OCI-LY7 (cell line): ENCODE measurements around the gene SPAG4. TPM values are rescaled to one million over a fixed set of nuclear protein-coding genes. Genes with fewer than 3 reads are reported as not detected.

ENCODE experiments used
- BruUV-seq: library from RNA; stranded (reverse); fragments of 400-500 nt; replicated peaks from 2 replicates; lab custom pipeline; 2021; lab: Mats Ljungman, UMichigan
- CTCF ChIA-PET: fragments of 300-600 bp; sonication (Branson Sonifier 250); formaldehyde crosslinking; loops from one replicate; lab custom pipeline; 2022; ENCODE audit warnings: antibody characterized with exemption; ENCODE audit not compliant: unreplicated experiment; lab: Charles Lee
- POLR2A ChIA-PET: fragments of 300-600 bp; sonication (Branson Sonifier 250); formaldehyde crosslinking; loops from one replicate; lab custom pipeline; 2022; ENCODE audit warnings: antibody characterized with exemption; lab: Charles Lee
- DNase-seq: peaks from one replicate; pipeline ENCODE4 v3.0.0-alpha.2; 2015; ENCODE audit warnings: low spot score
- H2AFZ ChIP-seq: fragments of 200-600 bp; sonication (generic), shearing (Covaris generic); 2 replicates; pipeline ENCODE4 v1.6.1; 2014; ENCODE audit warnings: mild to moderate bottlenecking, antibody characterized with exemption, low read length, moderate library complexity
- H3K27ac ChIP-seq: fragments of 200-600 bp; sonication (generic); 2 replicates; pipeline ENCODE4 v1.5.1; 2014; ENCODE audit warnings: mixed run types, low read depth, mild to moderate bottlenecking, moderate library complexity, low read length, inconsistent platforms; ENCODE audit not compliant: poor library complexity, severe bottlenecking
- H3K36me3 ChIP-seq: fragments of 200-600 bp; sonication (generic); 2 replicates; pipeline ENCODE4 v1.6.1; 2014; ENCODE audit warnings: mild to moderate bottlenecking, antibody characterized with exemption, low read length, moderate library complexity, mixed read lengths; ENCODE audit not compliant: insufficient read depth
- H3K4me1 ChIP-seq: fragments of 200-600 bp; sonication (generic); 2 replicates; pipeline ENCODE4 v1.5.1; 2014; ENCODE audit warnings: mild to moderate bottlenecking, low read length; ENCODE audit not compliant: insufficient read depth, poor library complexity, severe bottlenecking
- H3K4me2 ChIP-seq: fragments of 200-600 bp; sonication (generic); 2 replicates; pipeline ENCODE4 v1.6.1; 2014; ENCODE audit warnings: mild to moderate bottlenecking, low read length
- H3K4me3 ChIP-seq: fragments of 200-600 bp; sonication (generic); 2 replicates; pipeline ENCODE4 v1.5.1; 2014; ENCODE audit warnings: mild to moderate bottlenecking, low read depth, low read length; ENCODE audit not compliant: poor library complexity, severe bottlenecking
- H3K79me2 ChIP-seq: fragments of 200-600 bp; sonication (generic); 2 replicates; pipeline ENCODE4 v1.6.1; 2016; ENCODE audit warnings: low read depth, mild to moderate bottlenecking, low read length, moderate library complexity, mixed read lengths; ENCODE audit not compliant: insufficient read depth
- H3K9me2 ChIP-seq: fragments of 200-600 bp; sonication (generic); 2 replicates; pipeline ENCODE4 v1.6.1; 2016; ENCODE audit warnings: mild to moderate bottlenecking, low read length, mixed read lengths; ENCODE audit not compliant: insufficient read depth
- H3K9me3 ChIP-seq: fragments of 200-600 bp; sonication (generic); 2 replicates; pipeline ENCODE4 v1.6.1; 2014; ENCODE audit warnings: mild to moderate bottlenecking, mixed run types, low read length, mixed read lengths
- H4K20me1 ChIP-seq: fragments of 200-600 bp; sonication (generic); 2 replicates; pipeline ENCODE4 v1.6.1; 2014; ENCODE audit warnings: mild to moderate bottlenecking, antibody characterized with exemption, low read length, moderate library complexity, mixed read lengths; ENCODE audit not compliant: insufficient read depth
- CTCF ChIP-seq: fragments of 200-600 bp; sonication (generic); conservative IDR thresholded peaks from 2 replicates; pipeline ENCODE4 v1.5.1; 2014; ENCODE audit warnings: mild to moderate bottlenecking, antibody characterized with exemption, low read length, moderate library complexity, mixed read lengths
- EZH2phosphoT487 ChIP-seq: fragments of 200-600 bp; sonication (generic); IDR thresholded peaks from 2 replicates; pipeline ENCODE4 v1.6.1; 2018; ENCODE audit warnings: low read depth, borderline replicate concordance, mild to moderate bottlenecking, mixed run types, antibody characterized with exemption, low read length, moderate library complexity, mixed read lengths
- intact Hi-C: fragments of 100-400 bp; cut with micrococcal nuclease; formaldehyde crosslinking; loops from one replicate; pipeline ENCODE4 v1.10.0; 2022; ENCODE audit not compliant: unreplicated experiment
- total RNA-seq, 2 experiments: library from RNA; depleted of rRNA in 1 of 2; stranded (reverse); fragments of >200 nt in 1 of 2; shearing (Covaris generic) in 1 of 2; gene quantifications; 2 replicates each; pipeline ENCODE4 v1.2.3, GENCODE V29; 2014 to 2022

SPAG4 gene
- total RNA-seq, 2 experiments from 2014 or later = 24.7 to 64.2 TPM

GRCh38 chr20:35597186-35597585 lies 18.4 kb upstream of the SPAG4 start:
- Histone ChIP-seq H3K9me2 (no peaks in the 10 kb centered on the region), H3K27ac (no peak overlapping the region), H3K79me2 (no peaks in the 10 kb centered on the region), H3K36me3 (no peaks in the 10 kb centered on the region), H3K4me2 (no peak overlapping the region), H2AFZ (no peak overlapping the region), H3K4me3 (no peak overlapping the region), H4K20me1 (no peaks in the 10 kb centered on the region), H3K9me3 (no peaks in the 10 kb centered on the region), H3K4me1 (peaks cover 21% of the 10 kb centered on the region)
- no peak for DNase-seq
- no TSS peak for BruUV-seq
- ChIA-PET CTCF (no interaction called here), POLR2A (no interaction called here)
- intact Hi-C loops = no loop called here
- TF ChIP-seq CTCF (no peak), EZH2phosphoT487 (no peak)

- H3K4me1 ChIP-seq = peaks cover 13% of the 10 kb centered on the region
- CTCF ChIA-PET = no interaction called here
- no peaks in the 10 kb centered on the region for H3K9me2 ChIP-seq
- no TSS peak for BruUV-seq
- DNase-seq = no peak
- H3K79me2 ChIP-seq = no peaks in the 10 kb centered on the region
- no peak overlapping the region for H3K27ac ChIP-seq
- H3K4me2 ChIP-seq = no peak overlapping the region
- H3K9me3 ChIP-seq = no peaks in the 10 kb centered on the region
- no peak for TF ChIP-seq CTCF
- no peak overlapping the region for H3K4me3 ChIP-seq
- intact Hi-C loops = no loop called here
- no peaks in the 10 kb centered on the region for H4K20me1 ChIP-seq
- POLR2A ChIA-PET = interaction anchor here (0.5 kb wide), 1 partner anchor 118 kb away, joined by 6 read pairs; no protein-coding TSS in a partner anchor
- no peak overlapping the region for H2AFZ ChIP-seq
- H3K36me3 ChIP-seq = no peaks in the 10 kb centered on the region
These were observed 17.2 kb upstream of the SPAG4 start for GRCh38 chr20:35598476-35598875.

GRCh38 chr20:35598899-35599775 lies 16.5 kb upstream of the SPAG4 start:
- Histone ChIP-seq H3K4me2 (no peak overlapping the region), H3K9me2 (no peaks in the 10 kb centered on the region), H3K4me3 (no peak overlapping the region), H3K79me2 (no peaks in the 10 kb centered on the region), H4K20me1 (no peaks in the 10 kb centered on the region), H3K27ac (no peak overlapping the region), H3K4me1 (peaks cover 15% of the 10 kb centered on the region), H3K36me3 (no peaks in the 10 kb centered on the region), H3K9me3 (no peaks in the 10 kb centered on the region), H2AFZ (no peak overlapping the region)
- BruUV-seq = no TSS peak
- intact Hi-C loops = no loop called here
- POLR2A ChIA-PET = no interaction called here
- DNase-seq = no peak
- TF ChIP-seq EZH2phosphoT487 = no peak
- TF ChIP-seq CTCF = no peak
- CTCF ChIA-PET = no interaction called here
